T-helper 1 cell treated with Interleukin-12 subunit alpha and Interleukin-12 subunit beta and Interleukin-4 antibody, amounts not matched to agents 30 ng/mL and 1 ng/mL, for 36 hours (primary cell): ENCODE results near the gene GPSM1. TPM values are rescaled to one million over a fixed set of nuclear protein-coding genes. Genes with fewer than 3 reads are reported as not detected.

Source experiments
- intact Hi-C: fragments of 100-400 bp; cut with micrococcal nuclease; formaldehyde crosslinking; loops from one replicate; pipeline ENCODE4 v1.15.1; 2024
- total RNA-seq: library from RNA; stranded (reverse); gene quantifications from 2 replicates; pipeline ENCODE4 v1.2.3, GENCODE V29; 2022

Gene GPSM1
- total RNA-seq, 1 donor from 2014 or later: 6.1 TPM

- intact Hi-C loops: no loop called here
Observed at GRCh38 chr9:136290508-136291000, 36.8 kb upstream of the GPSM1 start.

- intact Hi-C loops: no loop called here
Observed at GRCh38 chr9:136291306-136292025, 35.9 kb upstream of the GPSM1 start.

GRCh38 chr9:136292026-136292538, 35.3 kb upstream of the GPSM1 start:
- intact Hi-C loops: no loop called here

GRCh38 chr9:136292591-136293448, 34.5 kb upstream of the GPSM1 start:
- intact Hi-C loops: no loop called here

- intact Hi-C loops: no loop called here
Observed at GRCh38 chr9:136293476-136294077, 33.8 kb upstream of the GPSM1 start.

- intact Hi-C loops: no loop called here
Observed at GRCh38 chr9:136294437-136294836, 32.9 kb upstream of the GPSM1 start.

- intact Hi-C loops: no loop called here
Observed at GRCh38 chr9:136295055-136295454, 32.3 kb upstream of the GPSM1 start.

GRCh38 chr9:136295542-136296433, 31.6 kb upstream of the GPSM1 start:
- intact Hi-C loops: no loop called here

- intact Hi-C loops: no loop called here
Observed at GRCh38 chr9:136296434-136297015, 30.8 kb upstream of the GPSM1 start.

GRCh38 chr9:136297016-136297691, 30.2 kb upstream of the GPSM1 start:
- intact Hi-C loops: no loop called here

- intact Hi-C loops: no loop called here
Observed at GRCh38 chr9:136297766-136298735, 29.3 kb upstream of the GPSM1 start.

- intact Hi-C loops: no loop called here
Observed at GRCh38 chr9:136299116-136299515, 28.2 kb upstream of the GPSM1 start.

- intact Hi-C loops: no loop called here
Observed at GRCh38 chr9:136299541-136299940, 27.8 kb upstream of the GPSM1 start.

GRCh38 chr9:136300016-136300545, 27.3 kb upstream of the GPSM1 start:
- intact Hi-C loops: no loop called here

- intact Hi-C loops: no loop called here
Observed at GRCh38 chr9:136300866-136301265, 26.5 kb upstream of the GPSM1 start.

GRCh38 chr9:136302527-136302926, 24.8 kb upstream of the GPSM1 start:
- intact Hi-C loops: no loop called here

GRCh38 chr9:136303066-136303824, 24.1 kb upstream of the GPSM1 start:
- intact Hi-C loops: no loop called here
